KOPT-K1 (cell line): ENCODE measurements around the gene CARD10.

ENCODE experiments used
- H3K27ac ChIP-seq: fragments of 200-600 bp; sonication (generic); 2 replicates; pipeline ENCODE4 v1.5.1; 2016; ENCODE audit warnings: antibody characterized with exemption, mild to moderate bottlenecking, low read depth, low read length; ENCODE audit not compliant: poor library complexity, severe bottlenecking
- H3K36me3 ChIP-seq: fragments of 200-600 bp; sonication (generic); 2 replicates; pipeline ENCODE4 v1.5.1; 2017; ENCODE audit warnings: antibody characterized with exemption, mild to moderate bottlenecking, low read length, moderate library complexity; ENCODE audit not compliant: insufficient read depth
- H3K9me3 ChIP-seq: fragments of 200-600 bp; sonication (generic); 2 replicates; pipeline ENCODE4 v1.5.1; 2017; ENCODE audit warnings: antibody characterized with exemption, low read length, mild to moderate bottlenecking; ENCODE audit not compliant: insufficient read depth, poor library complexity, severe bottlenecking

Gene CARD10

GRCh38 chr22:37520776-37521191 lies 1.6 kb upstream of the CARD10 start:
- Histone ChIP-seq H3K27ac (no peak overlapping the region), H3K9me3 (no peaks in the 10 kb centered on the region), H3K36me3 (no peaks in the 10 kb centered on the region)

- Histone ChIP-seq H3K36me3 (no peaks in the 10 kb centered on the region), H3K27ac (no peak overlapping the region), H3K9me3 (no peaks in the 10 kb centered on the region)
Measured at GRCh38 chr22:37518509-37519267, 527 bp downstream of the CARD10 start.

GRCh38 chr22:37517826-37518450 lies 1.3 kb downstream of the CARD10 start:
- Histone ChIP-seq H3K27ac (no peak overlapping the region), H3K9me3 (no peaks in the 10 kb centered on the region), H3K36me3 (no peaks in the 10 kb centered on the region)

- Histone ChIP-seq H3K9me3 (no peaks in the 10 kb centered on the region), H3K36me3 (no peaks in the 10 kb centered on the region), H3K27ac (no peak overlapping the region)
Measured at GRCh38 chr22:37516456-37516855, 2.8 kb downstream of the CARD10 start.

GRCh38 chr22:37515901-37516300 lies 3.3 kb downstream of the CARD10 start:
- H3K36me3 ChIP-seq = no peaks in the 10 kb centered on the region
- H3K27ac ChIP-seq = no peak overlapping the region
- no peaks in the 10 kb centered on the region for H3K9me3 ChIP-seq

GRCh38 chr22:37514526-37515051 lies 4.6 kb downstream of the CARD10 start:
- Histone ChIP-seq H3K27ac (no peak overlapping the region), H3K36me3 (no peaks in the 10 kb centered on the region), H3K9me3 (no peaks in the 10 kb centered on the region)

GRCh38 chr22:37511395-37512104 lies 7.7 kb downstream of the CARD10 start:
- Histone ChIP-seq H3K36me3 (no peaks in the 10 kb centered on the region), H3K9me3 (no peaks in the 10 kb centered on the region), H3K27ac (no peak overlapping the region)

- H3K9me3 ChIP-seq = no peaks in the 10 kb centered on the region
- H3K36me3 ChIP-seq = no peaks in the 10 kb centered on the region
- no peak overlapping the region for H3K27ac ChIP-seq
Measured at GRCh38 chr22:37510091-37510490, 9.1 kb downstream of the CARD10 start.

- no peak overlapping the region for H3K27ac ChIP-seq
- no peaks in the 10 kb centered on the region for H3K36me3 ChIP-seq
- no peaks in the 10 kb centered on the region for H3K9me3 ChIP-seq
Measured at GRCh38 chr22:37509059-37509860, 10.0 kb downstream of the CARD10 start.

- H3K36me3 ChIP-seq = no peaks in the 10 kb centered on the region
- no peak overlapping the region for H3K27ac ChIP-seq
- no peaks in the 10 kb centered on the region for H3K9me3 ChIP-seq
Measured at GRCh38 chr22:37508431-37508992, 10.7 kb downstream of the CARD10 start.

GRCh38 chr22:37507731-37508130 lies 11.5 kb downstream of the CARD10 start:
- Histone ChIP-seq H3K9me3 (no peaks in the 10 kb centered on the region), H3K27ac (no peak overlapping the region), H3K36me3 (no peaks in the 10 kb centered on the region)

GRCh38 chr22:37505989-37506388 lies 13.2 kb downstream of the CARD10 start:
- Histone ChIP-seq H3K27ac (no peak overlapping the region), H3K9me3 (no peaks in the 10 kb centered on the region), H3K36me3 (no peaks in the 10 kb centered on the region)

- Histone ChIP-seq H3K36me3 (no peaks in the 10 kb centered on the region), H3K9me3 (no peaks in the 10 kb centered on the region), H3K27ac (no peak overlapping the region)
Measured at GRCh38 chr22:37505565-37505964, 13.7 kb downstream of the CARD10 start.

GRCh38 chr22:37504964-37505363 lies 14.3 kb downstream of the CARD10 start:
- Histone ChIP-seq H3K36me3 (no peaks in the 10 kb centered on the region), H3K27ac (no peak overlapping the region), H3K9me3 (no peaks in the 10 kb centered on the region)
